DOHH2 (cell line): ENCODE results near the gene ATXN3L.

ENCODE experiments used
- EZH2phosphoT487 ChIP-seq: fragments of 200-600 bp; sonication (generic); IDR thresholded peaks from 2 replicates; pipeline ENCODE4 v1.6.1; 2017; ENCODE audit warnings: borderline replicate concordance, mild to moderate bottlenecking, antibody characterized with exemption, low read length, moderate library complexity, mixed read lengths
- TF ChIP-seq, protein P1 (sequence below): fragments of 200-600 bp; sonication (generic); IDR thresholded peaks from one replicate; pipeline ENCODE4 v1.5.1; 2014; ENCODE audit warnings: antibody characterized with exemption, mild to moderate bottlenecking, low read depth, low read length; ENCODE audit not compliant: poor library complexity, severe bottlenecking

- TF ChIP-seq, protein P1, sequence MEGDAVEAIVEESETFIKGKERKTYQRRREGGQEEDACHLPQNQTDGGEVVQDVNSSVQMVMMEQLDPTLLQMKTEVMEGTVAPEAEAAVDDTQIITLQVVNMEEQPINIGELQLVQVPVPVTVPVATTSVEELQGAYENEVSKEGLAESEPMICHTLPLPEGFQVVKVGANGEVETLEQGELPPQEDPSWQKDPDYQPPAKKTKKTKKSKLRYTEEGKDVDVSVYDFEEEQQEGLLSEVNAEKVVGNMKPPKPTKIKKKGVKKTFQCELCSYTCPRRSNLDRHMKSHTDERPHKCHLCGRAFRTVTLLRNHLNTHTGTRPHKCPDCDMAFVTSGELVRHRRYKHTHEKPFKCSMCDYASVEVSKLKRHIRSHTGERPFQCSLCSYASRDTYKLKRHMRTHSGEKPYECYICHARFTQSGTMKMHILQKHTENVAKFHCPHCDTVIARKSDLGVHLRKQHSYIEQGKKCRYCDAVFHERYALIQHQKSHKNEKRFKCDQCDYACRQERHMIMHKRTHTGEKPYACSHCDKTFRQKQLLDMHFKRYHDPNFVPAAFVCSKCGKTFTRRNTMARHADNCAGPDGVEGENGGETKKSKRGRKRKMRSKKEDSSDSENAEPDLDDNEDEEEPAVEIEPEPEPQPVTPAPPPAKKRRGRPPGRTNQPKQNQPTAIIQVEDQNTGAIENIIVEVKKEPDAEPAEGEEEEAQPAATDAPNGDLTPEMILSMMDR: no peak
- TF ChIP-seq EZH2phosphoT487: no peak
Observed at GRCh38 chrX:13334491-13334890, 14.6 kb upstream of the ATXN3L start.
